Nephron (organoid): Measurements from ENCODE around the gene CCDC61.
A peak's percentile ranks its signal among the peaks of the same experiment; 100 is the strongest.

Source experiments
- H3K27ac Mint-ChIP-seq, 3 experiments: 2 replicates each; pipeline ENCODE4 v1.8.0; 2020; ENCODE audit warnings: mixed read lengths in 3 of 3, mild to moderate bottlenecking in 2 of 3, moderate library complexity in 1 of 3
- H3K27me3 Mint-ChIP-seq: 2 replicates; pipeline ENCODE4 v1.8.0; 2021; ENCODE audit warnings: low read depth, mild to moderate bottlenecking, moderate library complexity, mixed read lengths
- H3K36me3 Mint-ChIP-seq: 2 replicates; pipeline ENCODE4 v1.8.0; 2020; ENCODE audit warnings: low read depth, mixed read lengths
- H3K4me1 Mint-ChIP-seq: 2 replicates; pipeline ENCODE4 v1.8.0; 2020; ENCODE audit warnings: mixed read lengths
- H3K4me3 Mint-ChIP-seq, 3 experiments: 2 replicates each; pipeline ENCODE4 v1.8.0; 2020; ENCODE audit warnings: mild to moderate bottlenecking in 3 of 3, mixed read lengths in 3 of 3, moderate library complexity in 2 of 3
- H3K9me3 Mint-ChIP-seq: 2 replicates; pipeline ENCODE4 v1.8.0; 2020; ENCODE audit warnings: mixed read lengths
- TF ChIP-seq, protein P1 (sequence below), 3 experiments: fragments of 200-600 bp; sonication (generic); IDR thresholded peaks; one replicate each; pipeline ENCODE4 v1.5.0; 2021; ENCODE audit warnings: antibody characterized with exemption in 3 of 3; ENCODE audit not compliant: unreplicated experiment in 3 of 3

CCDC61 gene

DNA sequence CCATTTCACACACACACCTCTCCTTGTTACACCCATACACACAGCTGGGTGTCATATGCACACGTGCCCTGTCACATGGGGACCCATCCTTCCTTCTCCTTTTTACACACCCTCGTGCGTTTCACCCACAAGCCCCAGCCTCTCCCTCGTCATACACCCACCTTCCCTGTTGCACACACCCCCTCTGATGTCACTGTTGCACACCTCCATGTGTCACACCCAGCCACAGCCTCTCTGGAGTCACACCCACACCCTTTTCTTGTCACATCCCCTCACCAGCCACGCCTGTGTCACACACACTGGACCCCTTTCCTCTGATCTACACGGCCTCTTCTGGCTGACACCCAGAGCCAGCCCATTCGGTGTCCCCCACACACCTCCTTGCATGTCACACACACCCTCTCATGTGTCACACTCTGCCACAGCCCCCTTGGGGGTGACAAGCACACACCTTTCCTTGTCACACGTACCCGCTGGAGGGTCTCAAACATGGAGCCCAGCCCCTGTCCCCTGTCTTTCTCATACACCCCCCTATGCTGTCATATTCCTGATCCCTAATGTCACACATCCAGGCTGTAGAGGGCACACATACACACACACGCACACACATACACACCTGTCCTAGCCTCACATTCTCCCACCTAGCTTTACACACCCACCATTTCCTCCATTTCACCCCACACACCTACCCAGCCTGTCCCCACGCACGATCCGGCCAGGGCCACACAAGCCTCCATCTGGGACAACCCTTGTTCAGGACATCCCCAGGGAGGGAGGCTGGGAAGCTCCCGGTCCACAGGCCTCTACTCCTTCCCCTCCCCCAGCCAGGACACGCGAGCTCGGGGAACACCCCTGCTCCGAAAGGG, 23.0 kb upstream of the CCDC61 start:
- H3K36me3 Mint-ChIP-seq = no peaks in the 10 kb centered on the region
- H3K4me3 Mint-ChIP-seq = peak overlapping the region; percentile 55 to 65 (median 60)
- H3K9me3 Mint-ChIP-seq = no peaks in the 10 kb centered on the region

DNA sequence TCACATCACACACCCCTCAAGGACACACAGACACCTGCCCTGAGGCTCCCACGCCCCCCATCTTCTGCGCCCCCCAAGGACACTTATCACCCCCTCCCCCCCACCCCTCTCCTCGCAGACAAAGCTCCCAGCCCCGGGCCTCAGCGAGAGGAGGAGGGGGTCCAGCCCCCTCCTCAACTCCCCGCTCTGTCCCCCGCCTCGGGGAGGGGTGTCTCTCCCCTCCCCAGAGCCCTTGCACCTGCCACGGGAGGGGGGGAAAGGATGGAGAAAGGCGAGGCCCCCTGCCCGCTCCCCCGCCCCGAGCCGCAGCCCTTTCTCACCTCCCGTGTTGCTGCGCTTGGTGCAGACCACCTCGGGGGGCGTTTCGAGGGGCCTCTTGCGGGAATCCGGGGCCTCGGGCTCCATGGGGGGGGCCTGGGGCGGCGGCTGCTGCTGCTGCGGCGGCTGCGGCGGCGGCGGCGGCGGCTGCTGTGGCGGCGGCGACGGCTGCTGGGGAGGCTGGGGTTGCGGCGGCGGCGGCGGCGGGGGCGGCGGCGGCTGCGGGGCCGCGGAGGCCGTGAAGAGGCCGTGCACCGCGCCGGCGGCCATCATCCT, 22.2 kb upstream of the CCDC61 start:
- no peak overlapping the region for H3K27ac Mint-ChIP-seq
- no peaks in the 10 kb centered on the region for H3K9me3 Mint-ChIP-seq
- TF ChIP-seq, protein P1, sequence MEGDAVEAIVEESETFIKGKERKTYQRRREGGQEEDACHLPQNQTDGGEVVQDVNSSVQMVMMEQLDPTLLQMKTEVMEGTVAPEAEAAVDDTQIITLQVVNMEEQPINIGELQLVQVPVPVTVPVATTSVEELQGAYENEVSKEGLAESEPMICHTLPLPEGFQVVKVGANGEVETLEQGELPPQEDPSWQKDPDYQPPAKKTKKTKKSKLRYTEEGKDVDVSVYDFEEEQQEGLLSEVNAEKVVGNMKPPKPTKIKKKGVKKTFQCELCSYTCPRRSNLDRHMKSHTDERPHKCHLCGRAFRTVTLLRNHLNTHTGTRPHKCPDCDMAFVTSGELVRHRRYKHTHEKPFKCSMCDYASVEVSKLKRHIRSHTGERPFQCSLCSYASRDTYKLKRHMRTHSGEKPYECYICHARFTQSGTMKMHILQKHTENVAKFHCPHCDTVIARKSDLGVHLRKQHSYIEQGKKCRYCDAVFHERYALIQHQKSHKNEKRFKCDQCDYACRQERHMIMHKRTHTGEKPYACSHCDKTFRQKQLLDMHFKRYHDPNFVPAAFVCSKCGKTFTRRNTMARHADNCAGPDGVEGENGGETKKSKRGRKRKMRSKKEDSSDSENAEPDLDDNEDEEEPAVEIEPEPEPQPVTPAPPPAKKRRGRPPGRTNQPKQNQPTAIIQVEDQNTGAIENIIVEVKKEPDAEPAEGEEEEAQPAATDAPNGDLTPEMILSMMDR (IDR thresholded peaks at IDR 0.05; ENCODE audit: unreplicated experiment in 3 of 3) = no peak
- H3K4me1 Mint-ChIP-seq = peaks cover 5% of the 10 kb centered on the region
- H3K4me3 Mint-ChIP-seq = peak overlapping the region; percentile 55 to 65 (median 60)
- H3K36me3 Mint-ChIP-seq = no peaks in the 10 kb centered on the region
- peaks cover 88% of the 10 kb centered on the region for H3K27me3 Mint-ChIP-seq

More for the DNA sequence above, 23.0 kb upstream of the CCDC61 start:
- H3K4me1 Mint-ChIP-seq = peaks cover 5% of the 10 kb centered on the region
- H3K27me3 Mint-ChIP-seq = peaks cover 88% of the 10 kb centered on the region
- peak overlapping the region in 1 of 3 experiments; percentile 11 for H3K27ac Mint-ChIP-seq
- TF ChIP-seq, protein P1 (IDR thresholded peaks at IDR 0.05; ENCODE audit: unreplicated experiment in 3 of 3) = no peak

DNA sequence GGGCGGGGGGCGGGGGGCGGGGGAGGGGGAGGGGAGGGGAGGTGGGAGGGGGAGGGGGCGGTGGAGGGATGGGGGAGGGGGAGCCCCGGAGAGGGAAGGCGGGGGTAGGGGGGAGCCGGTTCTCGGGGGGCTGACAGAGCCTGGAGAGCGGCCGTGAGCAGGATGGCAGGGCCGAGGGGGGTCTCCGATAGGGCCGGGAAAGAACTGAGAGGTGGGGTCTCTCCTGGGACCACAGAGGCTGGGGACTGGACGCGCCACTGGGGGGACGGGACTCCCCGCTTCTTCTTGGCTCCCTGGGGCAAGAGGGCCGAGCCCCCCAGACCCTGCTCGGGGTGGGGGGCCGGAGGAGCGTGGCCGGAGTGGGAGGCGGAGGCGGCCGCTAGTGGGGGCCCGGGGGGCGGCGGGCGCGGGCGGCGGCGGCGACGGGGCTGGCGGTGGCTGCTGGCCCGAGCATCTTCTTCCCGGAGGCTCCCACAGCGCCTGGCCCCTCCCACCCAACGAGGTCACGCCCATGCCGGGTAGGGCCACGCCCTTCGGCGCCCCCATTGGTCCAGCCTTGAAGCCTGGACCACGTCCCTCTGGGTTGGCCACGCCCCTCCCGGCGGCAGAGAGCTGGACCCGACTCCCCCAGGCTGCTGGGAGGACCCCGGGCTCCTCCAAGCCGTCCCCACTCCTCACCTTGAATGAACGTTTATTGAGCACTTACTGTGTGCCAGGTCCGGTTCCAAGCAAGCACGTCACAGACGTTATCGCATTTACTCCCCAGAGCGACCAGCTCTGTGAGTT, 21.5 kb upstream of the CCDC61 start, which contains the start of gene NOVA2:
Gene NOVA2 (minus strand): TSS at position 313 of the 786 bp plus-strand sequence. CDS start 514 bp downstream, outside the sequence.
- H3K27me3 Mint-ChIP-seq = peaks cover 86% of the 10 kb centered on the region
- H3K27ac Mint-ChIP-seq = no peak within 1 kb of the TSS
- TF ChIP-seq, protein P1 (IDR thresholded peaks at IDR 0.05; ENCODE audit: unreplicated experiment in 3 of 3) = no peak
- H3K36me3 Mint-ChIP-seq = no peaks in the 10 kb centered on the region
- H3K4me1 Mint-ChIP-seq = peaks cover 5% of the 10 kb centered on the region
- H3K4me3 Mint-ChIP-seq = peak within 1 kb of the TSS; percentile 64 to 78 (median 76)
- H3K9me3 Mint-ChIP-seq = no peaks in the 10 kb centered on the region

DNA sequence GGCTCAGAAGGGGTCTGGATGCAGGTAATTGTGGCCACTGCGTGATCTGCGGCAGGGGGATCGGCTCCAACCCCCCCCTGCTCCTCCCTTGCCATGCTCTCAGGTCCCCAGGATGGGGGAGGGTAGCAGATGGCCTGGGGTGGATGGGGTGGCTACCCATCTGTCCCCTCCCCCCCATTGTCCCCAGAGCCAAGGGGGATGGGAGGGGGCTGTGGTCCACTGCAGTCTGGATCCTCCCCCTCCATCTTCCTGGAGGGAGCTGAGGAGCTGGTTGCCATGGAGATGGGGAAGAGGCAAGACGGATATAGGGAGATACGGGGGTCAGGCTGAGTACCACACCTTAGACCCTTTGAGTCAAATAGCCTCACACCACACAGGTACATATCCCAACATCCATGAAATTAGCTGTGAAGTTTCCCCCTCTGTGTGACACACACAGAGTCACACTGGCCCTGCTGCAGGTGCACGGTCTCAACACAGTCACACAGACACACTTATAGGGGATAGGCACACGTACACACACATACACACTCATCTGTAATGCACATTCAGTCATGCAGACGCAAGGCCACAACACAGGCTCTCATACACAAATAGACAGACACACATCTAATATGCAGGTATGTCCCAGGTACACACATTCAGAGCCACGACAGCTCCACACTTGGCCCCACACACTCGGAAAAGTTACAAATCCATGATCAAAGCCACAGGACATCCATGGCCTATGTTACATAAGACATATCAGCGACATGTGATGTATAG, 19.8 kb upstream of the CCDC61 start:
- H3K36me3 Mint-ChIP-seq = no peaks in the 10 kb centered on the region
- H3K4me1 Mint-ChIP-seq = peaks cover 5% of the 10 kb centered on the region
- TF ChIP-seq, protein P1 (IDR thresholded peaks at IDR 0.05; ENCODE audit: unreplicated experiment in 3 of 3) = no peak
- peak overlapping the region in 1 of 3 experiments; percentile 11 for H3K27ac Mint-ChIP-seq
- peaks cover 79% of the 10 kb centered on the region for H3K27me3 Mint-ChIP-seq
- no peaks in the 10 kb centered on the region for H3K9me3 Mint-ChIP-seq
- peak overlapping the region in 2 of 3 experiments; percentile 9 to 11 for H3K4me3 Mint-ChIP-seq

DNA sequence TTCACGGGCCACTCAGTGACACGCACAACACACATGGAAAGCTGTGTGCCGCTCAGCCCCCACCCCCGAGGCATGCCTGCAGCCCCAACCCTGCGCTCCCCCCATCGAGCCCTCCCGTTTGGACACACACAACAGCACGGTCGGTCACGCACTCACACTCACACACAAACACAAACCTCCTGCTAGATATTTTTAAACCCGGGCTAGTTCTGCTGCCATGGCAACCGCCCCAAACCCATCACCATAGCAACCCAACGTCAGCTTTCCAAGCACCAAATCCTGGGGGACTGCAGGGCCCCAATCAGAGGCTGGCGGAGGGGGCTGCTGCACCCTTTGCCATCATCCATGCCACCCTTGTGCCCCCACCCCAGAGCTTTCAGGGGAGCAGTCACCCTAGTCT, 19.1 kb upstream of the CCDC61 start:
- Mint-ChIP-seq H3K4me1 (peaks cover 7% of the 10 kb centered on the region), H3K9me3 (no peaks in the 10 kb centered on the region), H3K4me3 (peak overlapping the region; percentile 4 to 10 (median 9)), H3K27ac (peak overlapping the region in 2 of 3 experiments; percentile 4 to 11), H3K36me3 (no peaks in the 10 kb centered on the region), H3K27me3 (peaks cover 77% of the 10 kb centered on the region)
- TF ChIP-seq, protein P1 (IDR thresholded peaks at IDR 0.05; ENCODE audit: unreplicated experiment in 3 of 3) = no peak
